GM12872 (cell line): ENCODE measurements around the gene OR2S2.

Experiments used
- CTCF ChIP-seq: IDR thresholded peaks from 3 replicates; pipeline ENCODE4 v1.5.1; 2011; ENCODE audit warnings: low read depth, mild to moderate bottlenecking, low read length, moderate library complexity; ENCODE audit not compliant: insufficient read depth

Gene OR2S2

GRCh38 chr9:35909274-35909673 is 48.7 kb downstream of the OR2S2 start, which contains the start of gene SPAAR:
Gene SPAAR, plus strand, starts transcription at chr9:35909490. Its CDS starts 974 bp downstream, at chr9:35910464.
- no peak for TF ChIP-seq CTCF

- TF ChIP-seq CTCF = no peak
These were observed 49.3 kb downstream of the OR2S2 start for GRCh38 chr9:35908504-35909125.

GRCh38 chr9:35907711-35908503 is 50.0 kb downstream of the OR2S2 start:
- TF ChIP-seq CTCF = no peak
